GM23338 (cell line): ENCODE results near the gene CLIC5. TPM values are rescaled to one million over a fixed set of nuclear protein-coding genes. Genes with fewer than 3 reads are reported as not detected.

Experiments used
- ATAC-seq: fragments of 200-7000 bp; cut with Tn5 transposase; 3 replicates; pipeline ENCODE4 v1.9.1; 2020
- DNase-seq: peaks from one replicate; pipeline ENCODE4 v3.0.0-alpha.2; 2015; ENCODE audit warnings: low spot score
- H2AFZ ChIP-seq: fragments of 200-600 bp; sonication (generic); 2 replicates; pipeline ENCODE4 v1.8.0; 2016; ENCODE audit warnings: antibody characterized with exemption, mild to moderate bottlenecking, moderate library complexity
- H3F3A ChIP-seq: fragments of 200-600 bp; sonication (generic); replicated peaks from 2 replicates; pipeline ENCODE4 v1.8.0; 2017; ENCODE audit warnings: antibody characterized with exemption, mixed run types, low read depth
- H3K27ac ChIP-seq: fragments of 200-600 bp; sonication (generic); 2 replicates; pipeline ENCODE4 v1.6.1; 2016; ENCODE audit warnings: low read depth
- H3K27me3 ChIP-seq: fragments of 200-600 bp; sonication (generic); 2 replicates; pipeline ENCODE4 v1.8.0; 2016; ENCODE audit warnings: mild to moderate bottlenecking, mixed run types, moderate library complexity; ENCODE audit not compliant: insufficient read depth
- H3K36me3 ChIP-seq: fragments of 200-600 bp; sonication (generic); 2 replicates; pipeline ENCODE4 v1.8.0; 2016; ENCODE audit warnings: mild to moderate bottlenecking; ENCODE audit not compliant: insufficient read depth
- H3K4me1 ChIP-seq: fragments of 200-600 bp; sonication (generic); 2 replicates; pipeline ENCODE4 v1.8.0; 2016; ENCODE audit warnings: mild to moderate bottlenecking, moderate library complexity; ENCODE audit not compliant: insufficient read depth
- H3K4me2 ChIP-seq: fragments of 200-600 bp; sonication (generic); 2 replicates; pipeline ENCODE4 v1.7.1; 2017; ENCODE audit warnings: mixed run types
- H3K4me3 ChIP-seq: fragments of 200-600 bp; sonication (generic); 2 replicates; pipeline ENCODE4 v1.6.1; 2016; ENCODE audit warnings: mixed run types
- H3K79me2 ChIP-seq: fragments of 200-600 bp; sonication (generic); replicated peaks from 2 replicates; pipeline ENCODE4 v1.8.0; 2017; ENCODE audit warnings: mild to moderate bottlenecking; ENCODE audit not compliant: insufficient read depth
- H3K9me2 ChIP-seq: fragments of 200-600 bp; sonication (generic); 2 replicates; pipeline ENCODE4 v1.8.0; 2017; ENCODE audit not compliant: insufficient read depth
- H4K20me1 ChIP-seq: fragments of 200-600 bp; sonication (generic); replicated peaks from 2 replicates; pipeline ENCODE4 v1.8.0; 2017; ENCODE audit warnings: mild to moderate bottlenecking; ENCODE audit not compliant: insufficient read depth
- H3K27ac Mint-ChIP-seq: 2 replicates; pipeline ENCODE4 v1.8.0; 2020; ENCODE audit warnings: inconsistent platforms, mild to moderate bottlenecking, moderate library complexity, mixed read lengths
- H3K27me3 Mint-ChIP-seq: 3 replicates; pipeline ENCODE4 v1.8.0; 2022; ENCODE audit warnings: low read depth, mild to moderate bottlenecking, moderate library complexity, mixed read lengths, inconsistent platforms; ENCODE audit not compliant: insufficient read depth, poor library complexity
- H3K36me3 Mint-ChIP-seq: 3 replicates; pipeline ENCODE4 v1.8.0; 2021; ENCODE audit warnings: low read depth, mild to moderate bottlenecking, inconsistent platforms, moderate library complexity, mixed read lengths
- H3K4me1 Mint-ChIP-seq: 3 replicates; pipeline ENCODE4 v1.8.0; 2020; ENCODE audit warnings: mild to moderate bottlenecking, inconsistent platforms, mixed read lengths
- H3K4me3 Mint-ChIP-seq: 3 replicates; pipeline ENCODE4 v1.8.0; 2021; ENCODE audit warnings: moderate library complexity, mild to moderate bottlenecking, inconsistent platforms, mixed read lengths
- H3K9me3 Mint-ChIP-seq: 3 replicates; pipeline ENCODE4 v1.8.0; 2020; ENCODE audit warnings: moderate library complexity, mild to moderate bottlenecking, inconsistent platforms, mixed read lengths
- CREB1 ChIP-seq: fragments of 250-450 bp; sonication (Bioruptor Pico); IDR thresholded peaks from 2 replicates; pipeline ENCODE4 v1.5.0; 2020; ENCODE audit warnings: low read depth, mild to moderate bottlenecking, moderate library complexity
- EZH2phosphoT487 ChIP-seq: fragments of 200-600 bp; sonication (generic); IDR thresholded peaks from one replicate; pipeline ENCODE4 v1.8.1; 2018; ENCODE audit warnings: antibody characterized with exemption; ENCODE audit not compliant: unreplicated experiment
- JUNB ChIP-seq: IDR thresholded peaks from one replicate; pipeline ENCODE4 v1.6.1; 2016; ENCODE audit warnings: antibody characterized with exemption; ENCODE audit not compliant: unreplicated experiment
- NANOG ChIP-seq: IDR thresholded peaks from 2 replicates; pipeline ENCODE4 v1.6.1; 2016; ENCODE audit warnings: antibody characterized with exemption, borderline replicate concordance
- POLR2AphosphoS5 ChIP-seq: IDR thresholded peaks from 2 replicates; pipeline ENCODE4 v1.6.1; 2016; ENCODE audit warnings: antibody characterized with exemption, low read depth
- polyA plus RNA-seq: library from polyadenylated mRNA; unstranded; fragments of >200 nt; fragmentation: Nextera tagmentation; extraction: Ambion mirVana; gene quantifications from 2 replicates; pipeline ENCODE4 v1.2.1, GENCODE V29; 2016
- total RNA-seq: library from RNA; depleted of rRNA; stranded (reverse); fragments of >200 nt; shearing (Covaris generic); gene quantifications from 2 replicates; pipeline ENCODE4 v1.2.3, GENCODE V29; 2014
- TF ChIP-seq, protein P1 (sequence below): fragments of 250-450 bp; sonication (Bioruptor Pico); IDR thresholded peaks from 2 replicates; pipeline ENCODE4 v1.5.0; 2020; ENCODE audit warnings: mild to moderate bottlenecking, moderate library complexity

CLIC5 gene
- total and polyA plus RNA-seq, 2 experiments from 2014 or later: 0.08 TPM; not detected in 1

DNA sequence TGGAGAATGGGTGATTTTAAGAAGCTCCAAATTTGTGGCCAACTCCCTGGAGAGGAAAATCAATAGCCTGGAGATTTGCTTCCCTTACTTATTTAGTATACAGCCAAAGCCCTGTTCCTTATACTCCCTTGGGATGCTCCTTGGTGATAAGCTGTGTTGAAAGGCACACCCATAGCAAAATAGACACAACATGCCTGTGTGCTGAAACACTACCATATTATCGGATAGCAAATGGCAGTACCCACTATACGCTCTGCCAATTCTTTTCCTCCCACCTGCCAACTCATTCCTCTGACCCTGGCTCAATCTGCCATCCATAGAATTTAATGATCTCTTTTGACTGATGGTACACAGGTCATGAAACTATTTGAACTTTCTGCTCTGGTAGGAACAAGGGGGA is 98.2 kb downstream of the CLIC5 start:
- Mint-ChIP-seq H3K27me3 (peaks cover 6% of the 10 kb centered on the region), H3K27ac (no peak overlapping the region), H3K9me3 (no peaks in the 10 kb centered on the region)

DNA sequence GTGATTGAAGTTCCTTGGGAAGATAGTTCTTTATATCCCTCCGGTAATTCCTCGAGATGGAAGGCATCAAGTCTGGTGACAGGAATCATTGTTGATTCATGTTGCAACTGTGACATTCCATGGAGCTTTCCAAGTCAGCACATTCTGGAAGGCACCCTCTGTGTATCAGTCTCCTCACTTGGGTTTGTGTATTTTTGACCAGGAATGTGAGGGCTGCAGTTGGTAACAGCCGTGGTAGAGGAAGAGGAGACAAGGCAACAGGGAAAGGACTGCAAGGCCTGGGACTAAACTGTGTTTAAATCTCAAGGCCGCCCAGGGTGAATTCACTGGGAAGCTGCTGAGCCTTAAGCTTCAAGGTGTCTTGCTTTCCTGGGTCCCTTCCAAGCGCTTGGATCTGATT is 99.0 kb downstream of the CLIC5 start:
- Mint-ChIP-seq H3K4me1 (peaks cover 26% of the 10 kb centered on the region), H3K9me3 (no peaks in the 10 kb centered on the region), H3K27ac (no peak overlapping the region), H3K4me3 (no peak overlapping the region), H3K27me3 (peaks cover 3% of the 10 kb centered on the region), H3K36me3 (no peaks in the 10 kb centered on the region)
- Histone ChIP-seq H3K4me3 (no peak overlapping the region), H3K4me1 (peaks cover 16% of the 10 kb centered on the region), H4K20me1 (no peaks in the 10 kb centered on the region), H2AFZ (no peak overlapping the region), H3K4me2 (no peak overlapping the region), H3K27me3 (no peaks in the 10 kb centered on the region), H3K79me2 (no peaks in the 10 kb centered on the region), H3K36me3 (peaks cover 4% of the 10 kb centered on the region; the same call in 1 of the 2 replicates), H3F3A (no peaks in the 10 kb centered on the region), H3K9me2 (peaks cover 8% of the 10 kb centered on the region; the same call in 1 of the 2 replicates), H3K27ac (no peak overlapping the region)
- ATAC-seq: no peak
- no peak for DNase-seq
- TF ChIP-seq, protein P1, sequence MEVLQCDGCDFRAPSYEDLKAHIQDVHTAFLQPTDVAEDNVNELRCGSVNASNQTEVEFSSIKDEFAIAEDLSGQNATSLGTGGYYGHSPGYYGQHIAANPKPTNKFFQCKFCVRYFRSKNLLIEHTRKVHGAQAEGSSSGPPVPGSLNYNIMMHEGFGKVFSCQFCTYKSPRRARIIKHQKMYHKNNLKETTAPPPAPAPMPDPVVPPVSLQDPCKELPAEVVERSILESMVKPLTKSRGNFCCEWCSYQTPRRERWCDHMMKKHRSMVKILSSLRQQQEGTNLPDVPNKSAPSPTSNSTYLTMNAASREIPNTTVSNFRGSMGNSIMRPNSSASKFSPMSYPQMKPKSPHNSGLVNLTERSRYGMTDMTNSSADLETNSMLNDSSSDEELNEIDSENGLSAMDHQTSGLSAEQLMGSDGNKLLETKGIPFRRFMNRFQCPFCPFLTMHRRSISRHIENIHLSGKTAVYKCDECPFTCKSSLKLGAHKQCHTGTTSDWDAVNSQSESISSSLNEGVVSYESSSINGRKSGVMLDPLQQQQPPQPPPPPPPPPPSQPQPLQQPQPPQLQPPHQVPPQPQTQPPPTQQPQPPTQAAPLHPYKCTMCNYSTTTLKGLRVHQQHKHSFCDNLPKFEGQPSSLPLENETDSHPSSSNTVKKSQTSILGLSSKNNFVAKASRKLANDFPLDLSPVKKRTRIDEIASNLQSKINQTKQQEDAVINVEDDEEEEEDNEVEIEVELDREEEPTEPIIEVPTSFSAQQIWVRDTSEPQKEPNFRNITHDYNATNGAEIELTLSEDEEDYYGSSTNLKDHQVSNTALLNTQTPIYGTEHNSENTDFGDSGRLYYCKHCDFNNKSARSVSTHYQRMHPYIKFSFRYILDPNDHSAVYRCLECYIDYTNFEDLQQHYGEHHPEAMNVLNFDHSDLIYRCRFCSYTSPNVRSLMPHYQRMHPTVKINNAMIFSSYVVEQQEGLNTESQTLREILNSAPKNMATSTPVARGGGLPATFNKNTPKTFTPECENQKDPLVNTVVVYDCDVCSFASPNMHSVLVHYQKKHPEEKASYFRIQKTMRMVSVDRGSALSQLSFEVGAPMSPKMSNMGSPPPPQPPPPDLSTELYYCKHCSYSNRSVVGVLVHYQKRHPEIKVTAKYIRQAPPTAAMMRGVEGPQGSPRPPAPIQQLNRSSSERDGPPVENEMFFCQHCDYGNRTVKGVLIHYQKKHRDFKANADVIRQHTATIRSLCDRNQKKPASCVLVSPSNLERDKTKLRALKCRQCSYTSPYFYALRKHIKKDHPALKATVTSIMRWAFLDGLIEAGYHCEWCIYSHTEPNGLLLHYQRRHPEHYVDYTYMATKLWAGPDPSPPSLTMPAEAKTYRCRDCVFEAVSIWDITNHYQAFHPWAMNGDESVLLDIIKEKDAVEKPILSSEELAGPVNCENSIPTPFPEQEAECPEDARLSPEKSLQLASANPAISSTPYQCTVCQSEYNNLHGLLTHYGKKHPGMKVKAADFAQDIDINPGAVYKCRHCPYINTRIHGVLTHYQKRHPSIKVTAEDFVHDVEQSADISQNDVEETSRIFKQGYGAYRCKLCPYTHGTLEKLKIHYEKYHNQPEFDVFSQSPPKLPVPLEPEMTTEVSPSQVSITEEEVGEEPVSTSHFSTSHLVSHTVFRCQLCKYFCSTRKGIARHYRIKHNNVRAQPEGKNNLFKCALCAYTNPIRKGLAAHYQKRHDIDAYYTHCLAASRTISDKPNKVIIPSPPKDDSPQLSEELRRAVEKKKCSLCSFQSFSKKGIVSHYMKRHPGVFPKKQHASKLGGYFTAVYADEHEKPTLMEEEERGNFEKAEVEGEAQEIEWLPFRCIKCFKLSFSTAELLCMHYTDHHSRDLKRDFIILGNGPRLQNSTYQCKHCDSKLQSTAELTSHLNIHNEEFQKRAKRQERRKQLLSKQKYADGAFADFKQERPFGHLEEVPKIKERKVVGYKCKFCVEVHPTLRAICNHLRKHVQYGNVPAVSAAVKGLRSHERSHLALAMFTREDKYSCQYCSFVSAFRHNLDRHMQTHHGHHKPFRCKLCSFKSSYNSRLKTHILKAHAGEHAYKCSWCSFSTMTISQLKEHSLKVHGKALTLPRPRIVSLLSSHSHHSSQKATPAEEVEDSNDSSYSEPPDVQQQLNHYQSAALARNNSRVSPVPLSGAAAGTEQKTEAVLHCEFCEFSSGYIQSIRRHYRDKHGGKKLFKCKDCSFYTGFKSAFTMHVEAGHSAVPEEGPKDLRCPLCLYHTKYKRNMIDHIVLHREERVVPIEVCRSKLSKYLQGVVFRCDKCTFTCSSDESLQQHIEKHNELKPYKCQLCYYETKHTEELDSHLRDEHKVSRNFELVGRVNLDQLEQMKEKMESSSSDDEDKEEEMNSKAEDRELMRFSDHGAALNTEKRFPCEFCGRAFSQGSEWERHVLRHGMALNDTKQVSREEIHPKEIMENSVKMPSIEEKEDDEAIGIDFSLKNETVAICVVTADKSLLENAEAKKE (CRISPR knock-in tag): no peak
- TF ChIP-seq JUNB (no peak), EZH2phosphoT487 (no peak), POLR2AphosphoS5 (no peak), NANOG (no peak)

More for the DNA sequence above, 98.2 kb downstream of the CLIC5 start:
- peaks cover 16% of the 10 kb centered on the region for H3K4me1 ChIP-seq
- no peak overlapping the region for H3K4me3 ChIP-seq
- H3K27me3 ChIP-seq: no peaks in the 10 kb centered on the region
- DNase-seq: no peak
- peaks cover 4% of the 10 kb centered on the region; the same call in 1 of the 2 replicates for H3K36me3 ChIP-seq
- no peak for TF ChIP-seq CREB1 (CRISPR knock-in tag)
- H3F3A ChIP-seq: no peaks in the 10 kb centered on the region
- no peak for ATAC-seq
- Mint-ChIP-seq H3K4me1 (peaks cover 26% of the 10 kb centered on the region), H3K36me3 (no peaks in the 10 kb centered on the region), H3K4me3 (no peak overlapping the region)
- peaks cover 8% of the 10 kb centered on the region; the same call in 1 of the 2 replicates for H3K9me2 ChIP-seq
- no peak overlapping the region for H3K27ac ChIP-seq
- H3K4me2 ChIP-seq: no peak overlapping the region
- H3K79me2 ChIP-seq: no peaks in the 10 kb centered on the region
- H2AFZ ChIP-seq: no peak overlapping the region
- H4K20me1 ChIP-seq: no peaks in the 10 kb centered on the region
